Measurements from ENCODE around the gene IQGAP2. TPM values are rescaled to one million over a fixed set of nuclear protein-coding genes. Genes with fewer than 3 reads are reported as not detected.

Gene IQGAP2
- total RNA-seq, 6 experiments from 2014 or later, result 96.4 to 152 (median 123) TPM

DNA sequence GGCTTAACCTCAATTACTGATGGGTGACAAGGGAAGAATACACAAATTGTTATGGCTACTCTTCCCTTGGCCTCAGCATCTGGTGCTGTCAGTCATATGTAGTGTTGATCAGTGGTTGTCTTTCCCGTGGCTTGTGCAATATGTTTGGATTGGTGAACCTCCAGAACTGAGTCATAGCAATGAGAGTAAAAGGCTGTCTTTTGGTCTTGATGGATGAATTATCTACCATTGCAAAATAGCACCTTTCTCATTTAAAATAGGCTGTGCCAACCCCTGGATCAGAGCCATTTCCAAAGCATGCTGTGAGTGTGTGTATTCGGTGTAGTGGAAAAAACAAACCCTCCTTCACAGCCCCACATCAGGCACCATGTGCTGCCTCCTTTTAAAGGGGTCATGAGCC is 298.2 kb downstream of the IQGAP2 start:
- ATAC-seq (peak; percentile 94 to 99 (median 96)), DNase-seq (peak; percentile 57 to 88 (median 63))
- peaks cover 0 to 10% (median 3%) of the 10 kb centered on the region in 4 donors for H3K36me3 ChIP-seq
- H3K27ac ChIP-seq, result peak overlapping the region in 2 of 3 donors; percentile 8 to 19
- no peaks in the 10 kb centered on the region for H3K9me3 ChIP-seq
- TF ChIP-seq, protein P1, sequence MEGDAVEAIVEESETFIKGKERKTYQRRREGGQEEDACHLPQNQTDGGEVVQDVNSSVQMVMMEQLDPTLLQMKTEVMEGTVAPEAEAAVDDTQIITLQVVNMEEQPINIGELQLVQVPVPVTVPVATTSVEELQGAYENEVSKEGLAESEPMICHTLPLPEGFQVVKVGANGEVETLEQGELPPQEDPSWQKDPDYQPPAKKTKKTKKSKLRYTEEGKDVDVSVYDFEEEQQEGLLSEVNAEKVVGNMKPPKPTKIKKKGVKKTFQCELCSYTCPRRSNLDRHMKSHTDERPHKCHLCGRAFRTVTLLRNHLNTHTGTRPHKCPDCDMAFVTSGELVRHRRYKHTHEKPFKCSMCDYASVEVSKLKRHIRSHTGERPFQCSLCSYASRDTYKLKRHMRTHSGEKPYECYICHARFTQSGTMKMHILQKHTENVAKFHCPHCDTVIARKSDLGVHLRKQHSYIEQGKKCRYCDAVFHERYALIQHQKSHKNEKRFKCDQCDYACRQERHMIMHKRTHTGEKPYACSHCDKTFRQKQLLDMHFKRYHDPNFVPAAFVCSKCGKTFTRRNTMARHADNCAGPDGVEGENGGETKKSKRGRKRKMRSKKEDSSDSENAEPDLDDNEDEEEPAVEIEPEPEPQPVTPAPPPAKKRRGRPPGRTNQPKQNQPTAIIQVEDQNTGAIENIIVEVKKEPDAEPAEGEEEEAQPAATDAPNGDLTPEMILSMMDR (IDR thresholded peaks at IDR 0.05), result no peak
- no peak for TF ChIP-seq POLR2A (IDR thresholded peaks at IDR 0.05)
- H3K4me1 ChIP-seq, result peaks cover 0 to 6% (median 2%) of the 10 kb centered on the region in 4 donors
- H3K4me3 ChIP-seq, result no peak overlapping the region
- H3K27me3 ChIP-seq, result no peaks in the 10 kb centered on the region
- WGBS (ENCODE audit: insufficient coverage, low coverage, low lambda C conversion rate, missing lambda C conversion rate), result 35% methylated on average over 2 of the region's 2 CpGs
- intact Hi-C loops (cut with DNase I), result no loop called here

DNA sequence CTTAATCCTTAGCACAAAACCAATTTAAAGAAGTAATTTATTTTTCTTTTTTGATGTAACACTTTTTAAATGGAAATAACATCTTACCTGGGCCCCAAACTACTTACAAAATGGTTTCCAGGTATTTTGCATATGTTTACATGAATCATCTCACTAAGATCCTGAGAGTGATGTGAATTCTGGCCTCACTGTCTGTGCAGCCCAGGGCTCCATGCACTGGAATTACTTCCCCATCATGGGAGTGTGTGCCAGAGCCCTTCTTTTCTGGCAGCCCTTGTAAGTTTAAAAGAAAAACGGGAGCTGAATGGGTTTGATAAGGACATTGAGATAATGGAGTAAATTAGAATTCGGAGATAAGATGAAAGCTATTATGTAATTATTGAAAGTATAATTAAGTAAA is 300.6 kb downstream of the IQGAP2 start:
- Histone ChIP-seq H3K27ac (no peak overlapping the region), H3K36me3 (peaks cover 0 to 10% (median 5%) of the 10 kb centered on the region in 4 donors), H3K4me1 (peaks cover 0 to 6% (median 2%) of the 10 kb centered on the region in 4 donors), H3K4me3 (no peak overlapping the region), H3K9me3 (no peaks in the 10 kb centered on the region), H3K27me3 (no peaks in the 10 kb centered on the region)
- intact Hi-C loops (cut with DNase I), result no loop called here
- TF ChIP-seq, protein P1 (IDR thresholded peaks at IDR 0.05), result no peak
- TF ChIP-seq POLR2A (IDR thresholded peaks at IDR 0.05), result no peak
- no peak for ATAC-seq
- no peak for DNase-seq
- 59% methylated on average over 2 of the region's 2 CpGs for WGBS (ENCODE audit: insufficient coverage, low coverage, low lambda C conversion rate, missing lambda C conversion rate)

DNA sequence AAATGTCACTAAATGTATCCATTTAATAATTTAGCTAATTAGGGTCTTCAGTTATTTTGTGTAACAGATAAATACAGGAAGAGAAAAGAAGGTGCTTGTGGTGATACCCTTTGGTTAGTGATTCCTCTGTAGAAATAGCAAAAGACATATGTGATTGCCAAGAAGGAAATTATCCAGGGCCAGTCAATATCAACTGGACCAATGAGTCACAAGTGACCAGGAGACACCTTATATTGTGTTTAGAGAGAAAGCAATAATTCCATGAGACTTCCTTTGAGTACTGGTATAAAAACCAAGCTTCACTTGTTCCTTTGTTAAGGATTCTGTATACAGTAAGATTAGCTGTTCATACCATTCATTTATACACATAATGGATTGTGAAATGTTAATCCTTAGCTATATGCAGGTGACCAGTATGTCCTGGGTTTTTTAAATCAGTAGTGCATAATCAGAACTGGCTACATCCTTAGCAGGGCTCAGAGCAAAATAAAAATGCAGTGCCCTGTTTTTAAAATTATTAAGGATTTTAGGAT is 301.1 kb downstream of the IQGAP2 start:
- H3K4me3 ChIP-seq, result no peak overlapping the region
- TF ChIP-seq, protein P1 (IDR thresholded peaks at IDR 0.05), result no peak
- no peak for TF ChIP-seq POLR2A (IDR thresholded peaks at IDR 0.05)
- H3K36me3 ChIP-seq, result peaks cover 0 to 10% (median 5%) of the 10 kb centered on the region in 4 donors
- H3K9me3 ChIP-seq, result no peaks in the 10 kb centered on the region
- intact Hi-C loops (cut with DNase I), result no loop called here
- H3K27ac ChIP-seq, result no peak overlapping the region
- peaks cover 0 to 6% (median 2%) of the 10 kb centered on the region in 4 donors for H3K4me1 ChIP-seq
- no peaks in the 10 kb centered on the region for H3K27me3 ChIP-seq
- DNase-seq (no peak), ATAC-seq (peak in 2 of 4 donors; percentile 27 to 41)

DNA sequence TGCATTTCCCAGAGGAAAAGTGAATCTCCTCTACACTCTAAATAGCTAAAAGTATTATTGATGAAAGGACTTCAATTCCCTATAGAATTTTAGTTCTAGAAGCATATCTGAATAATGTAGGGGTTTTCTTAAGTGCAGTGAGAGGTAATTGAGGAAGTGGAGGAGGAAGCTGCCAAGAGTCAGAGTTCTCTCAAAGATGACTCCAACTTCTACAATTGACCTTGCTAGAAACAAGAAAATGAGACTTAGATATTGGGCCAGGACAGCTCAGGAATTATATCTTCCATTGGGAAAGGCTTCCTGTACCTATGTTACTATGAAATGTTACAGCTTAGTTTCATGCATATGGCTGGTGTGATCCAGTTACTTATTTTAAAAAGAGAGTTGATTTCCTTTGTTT is 302.5 kb downstream of the IQGAP2 start:
- TF ChIP-seq, protein P1 (IDR thresholded peaks at IDR 0.05), result no peak
- no peak for TF ChIP-seq POLR2A (IDR thresholded peaks at IDR 0.05)
- ATAC-seq (no peak), DNase-seq (no peak)
- no peak overlapping the region for H3K4me3 ChIP-seq
- peaks cover 0 to 6% (median 2%) of the 10 kb centered on the region in 4 donors for H3K4me1 ChIP-seq
- no peaks in the 10 kb centered on the region for H3K9me3 ChIP-seq
- intact Hi-C loops (cut with DNase I), result no loop called here
- no peaks in the 10 kb centered on the region for H3K27me3 ChIP-seq
- peaks cover 0 to 10% (median 5%) of the 10 kb centered on the region in 4 donors for H3K36me3 ChIP-seq
- no peak overlapping the region for H3K27ac ChIP-seq

DNA sequence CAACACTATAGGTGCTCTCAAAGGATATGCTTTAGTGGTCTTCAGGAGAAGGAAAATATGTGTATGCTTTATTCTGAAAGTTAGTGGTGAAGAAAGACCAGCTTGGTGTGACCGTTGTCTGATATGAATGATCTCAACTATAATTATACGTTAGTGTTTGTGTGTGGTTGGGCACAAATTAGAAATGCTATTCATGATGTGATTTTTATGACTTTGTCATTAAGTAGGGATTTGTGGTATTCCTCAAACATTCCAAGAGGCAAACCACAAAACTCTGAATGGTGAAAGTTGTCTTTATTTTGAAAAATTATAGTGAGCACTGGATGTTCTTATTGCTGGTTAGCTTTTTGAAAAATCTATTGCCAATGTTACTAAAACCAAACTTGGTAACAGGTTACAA is 306.7 kb downstream of the IQGAP2 start:
- Histone ChIP-seq H3K27ac (no peak overlapping the region), H3K4me3 (no peak overlapping the region), H3K36me3 (peaks cover 0 to 6% (median 2%) of the 10 kb centered on the region in 4 donors), H3K9me3 (no peaks in the 10 kb centered on the region), H3K4me1 (no peaks in the 10 kb centered on the region), H3K27me3 (no peaks in the 10 kb centered on the region)
- DNase-seq (no peak), ATAC-seq (no peak)
- 94% methylated on average over 2 of the region's 2 CpGs for WGBS (ENCODE audit: insufficient coverage, low coverage, low lambda C conversion rate, missing lambda C conversion rate)
- intact Hi-C loops (cut with DNase I), result loop anchor here in 1 of 2 donors (10.0 kb wide), 1 partner anchor 55 kb away; no protein-coding TSS in a partner anchor
- no peak for TF ChIP-seq POLR2A (IDR thresholded peaks at IDR 0.05)
- TF ChIP-seq, protein P1 (IDR thresholded peaks at IDR 0.05), result no peak

Measured in right lobe of liver (tissue), 6 donors.